ENCODE results near the gene DNAI2. TPM values are rescaled to one million over a fixed set of nuclear protein-coding genes. Genes with fewer than 3 reads are reported as not detected.
"Not testable (repeated sequence)": the region's sequence is repeated elsewhere in the genome, so short reads cannot be mapped to it uniquely, and the experiment has no call there.

The DNAI2 gene
- total and polyA plus RNA-seq, 2 donors, result 0.38 to 0.78 TPM

DNA sequence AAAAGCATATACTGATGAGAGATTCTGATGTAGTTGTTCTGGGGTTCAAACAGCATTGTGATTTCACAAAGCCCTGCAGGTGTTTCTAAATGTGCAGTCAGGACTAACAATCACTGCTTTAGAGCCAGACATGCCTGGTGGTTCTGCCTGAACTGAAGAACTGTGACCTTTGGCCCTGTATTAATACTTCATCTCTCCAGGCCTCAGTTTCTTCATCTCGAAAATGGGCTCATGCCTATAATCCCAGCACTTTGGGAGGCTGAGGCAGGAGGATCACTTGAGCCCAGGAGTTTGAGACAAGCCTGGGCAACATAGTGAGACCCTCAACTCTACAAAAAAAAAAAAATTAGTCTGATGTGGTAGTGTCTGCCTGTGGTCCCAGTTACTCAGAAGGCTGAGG is 3.9 kb downstream of the DNAI2 start:
- no peaks in the 10 kb centered on the region for H3K9me3 ChIP-seq (ENCODE audit: control insufficient read depth in 2 of 2, insufficient read depth in 1 of 2, low read length in 1 of 2)
- no peaks in the 10 kb centered on the region for H3K36me3 ChIP-seq (ENCODE audit: control insufficient read depth in 2 of 2, insufficient read depth in 2 of 2, low read length in 1 of 2)
- no peak overlapping the region for H3K4me3 ChIP-seq (ENCODE audit: low read length in 2 of 2)
- DNase-seq (ENCODE audit: low read depth in 6 of 9, low spot score in 9 of 9), result no peak
- peaks cover 17 to 37% of the 10 kb centered on the region in 2 donors for H3K4me1 ChIP-seq (ENCODE audit: control insufficient read depth in 2 of 2, insufficient read depth in 2 of 2, low read length in 2 of 2)
- no peak overlapping the region for H3K27ac ChIP-seq (ENCODE audit: low read depth in 1 of 2, low read length in 1 of 2)
- H3K27me3 ChIP-seq (ENCODE audit: control insufficient read depth in 2 of 2, insufficient read depth in 1 of 2, low read length in 1 of 2), result peaks cover 0 to 4% of the 10 kb centered on the region in 2 donors
- 97% methylated on average over 1 of the region's 1 CpG for WGBS

GRCh38 chr17:74279617-74280016 is 5.6 kb downstream of the DNAI2 start:
- not testable (repeated sequence) for H3K4me3 ChIP-seq (ENCODE audit: low read length in 2 of 2); H3K27me3 ChIP-seq (ENCODE audit: control insufficient read depth in 2 of 2, insufficient read depth in 1 of 2, low read length in 1 of 2)

GRCh38 chr17:74280093-74280513 is 6.1 kb downstream of the DNAI2 start:
- Histone ChIP-seq H3K27me3 (ENCODE audit: control insufficient read depth in 2 of 2, insufficient read depth in 1 of 2, low read length in 1 of 2) (peaks cover 0 to 5% of the 10 kb centered on the region in 2 donors), H3K9me3 (ENCODE audit: control insufficient read depth in 2 of 2, insufficient read depth in 1 of 2, low read length in 1 of 2) (no peaks in the 10 kb centered on the region), H3K36me3 (ENCODE audit: control insufficient read depth in 2 of 2, insufficient read depth in 2 of 2, low read length in 1 of 2) (no peaks in the 10 kb centered on the region), H3K4me3 (ENCODE audit: low read length in 2 of 2) (no peak overlapping the region), H3K4me1 (ENCODE audit: control insufficient read depth in 2 of 2, insufficient read depth in 2 of 2, low read length in 2 of 2) (peaks cover 7 to 32% of the 10 kb centered on the region in 2 donors), H3K27ac (ENCODE audit: low read depth in 1 of 2, low read length in 1 of 2) (no peak overlapping the region)
- WGBS, result 88% methylated on average over 9 of the region's 9 CpGs
- DNase-seq (ENCODE audit: low read depth in 6 of 9, low spot score in 9 of 9), result peak in 1 of 9 donors; percentile 51

More at GRCh38 chr17:74279617-74280016, 5.6 kb downstream of the DNAI2 start:
- H3K27ac ChIP-seq (ENCODE audit: low read depth in 1 of 2, low read length in 1 of 2); H3K9me3 ChIP-seq (ENCODE audit: control insufficient read depth in 2 of 2, insufficient read depth in 1 of 2, low read length in 1 of 2); DNase-seq (ENCODE audit: low read depth in 6 of 9, low spot score in 9 of 9); H3K36me3 ChIP-seq (ENCODE audit: control insufficient read depth in 2 of 2, insufficient read depth in 2 of 2, low read length in 1 of 2): not testable (repeated sequence)
- over 99% methylated on average over 7 of the region's 7 CpGs for WGBS
- H3K4me1 ChIP-seq (ENCODE audit: control insufficient read depth in 2 of 2, insufficient read depth in 2 of 2, low read length in 2 of 2), result peaks cover 7 to 32% of the 10 kb centered on the region in 2 donors

DNA sequence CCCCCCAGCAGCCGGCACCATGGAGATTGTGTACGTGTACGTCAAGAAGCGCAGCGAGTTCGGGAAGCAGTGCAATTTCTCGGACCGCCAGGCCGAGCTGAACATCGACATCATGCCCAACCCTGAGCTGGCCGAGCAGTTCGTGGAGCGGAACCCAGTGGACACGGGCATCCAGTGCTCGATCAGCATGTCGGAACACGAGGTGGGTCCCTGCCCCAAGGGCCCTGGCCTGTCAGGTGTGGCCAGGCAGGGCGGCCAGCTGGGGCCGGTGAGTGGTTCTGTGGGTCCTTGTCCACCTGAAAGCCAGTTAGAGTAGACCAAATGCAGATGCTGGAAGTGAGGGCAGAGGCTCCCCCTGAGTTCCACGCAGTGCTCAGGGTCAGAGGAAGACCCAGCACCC is 7.8 kb downstream of the DNAI2 start:
- peaks cover 0 to 7% of the 10 kb centered on the region in 2 donors for H3K27me3 ChIP-seq (ENCODE audit: control insufficient read depth in 2 of 2, insufficient read depth in 1 of 2, low read length in 1 of 2)
- H3K4me3 ChIP-seq (ENCODE audit: low read length in 2 of 2), result no peak overlapping the region
- H3K9me3 ChIP-seq (ENCODE audit: control insufficient read depth in 2 of 2, insufficient read depth in 1 of 2, low read length in 1 of 2), result no peaks in the 10 kb centered on the region
- peaks cover 4 to 20% of the 10 kb centered on the region in 2 donors for H3K4me1 ChIP-seq (ENCODE audit: control insufficient read depth in 2 of 2, insufficient read depth in 2 of 2, low read length in 2 of 2)
- WGBS, result 98% methylated on average over 20 of the region's 20 CpGs
- no peaks in the 10 kb centered on the region for H3K36me3 ChIP-seq (ENCODE audit: control insufficient read depth in 2 of 2, insufficient read depth in 2 of 2, low read length in 1 of 2)
- DNase-seq (ENCODE audit: low read depth in 6 of 9, low spot score in 9 of 9), result no peak
- no peak overlapping the region for H3K27ac ChIP-seq (ENCODE audit: low read depth in 1 of 2, low read length in 1 of 2)

DNA sequence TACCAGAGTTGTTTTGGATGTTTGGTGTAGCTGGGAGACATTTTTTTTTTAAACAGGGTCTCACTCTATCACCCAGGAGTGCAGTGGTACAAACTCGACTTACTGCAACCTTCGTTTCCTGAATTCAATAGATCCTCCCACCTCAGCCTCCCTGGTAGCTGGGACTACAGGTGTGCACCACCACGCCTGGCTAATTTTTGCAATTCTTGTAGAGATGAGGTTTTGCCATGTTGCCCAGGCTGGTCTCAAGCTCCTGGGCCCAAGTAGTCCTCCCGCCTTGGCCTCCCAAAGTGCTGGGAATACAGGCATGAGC is 8.2 kb downstream of the DNAI2 start:
- H3K27me3 ChIP-seq (ENCODE audit: control insufficient read depth in 2 of 2, insufficient read depth in 1 of 2, low read length in 1 of 2); H3K36me3 ChIP-seq (ENCODE audit: control insufficient read depth in 2 of 2, insufficient read depth in 2 of 2, low read length in 1 of 2); DNase-seq (ENCODE audit: low read depth in 6 of 9, low spot score in 9 of 9); H3K27ac ChIP-seq (ENCODE audit: low read depth in 1 of 2, low read length in 1 of 2); H3K9me3 ChIP-seq (ENCODE audit: control insufficient read depth in 2 of 2, insufficient read depth in 1 of 2, low read length in 1 of 2); H3K4me3 ChIP-seq (ENCODE audit: low read length in 2 of 2): not testable (repeated sequence)
- WGBS, result 95% methylated on average over 4 of the region's 4 CpGs
- peaks cover 4 to 20% of the 10 kb centered on the region in 2 donors for H3K4me1 ChIP-seq (ENCODE audit: control insufficient read depth in 2 of 2, insufficient read depth in 2 of 2, low read length in 2 of 2)

- WGBS, result 31% methylated on average over 9 of the region's 9 CpGs
- DNase-seq (ENCODE audit: low read depth in 6 of 9, low spot score in 9 of 9), result no peak
Observed at GRCh38 chr17:74282587-74283370, 8.7 kb downstream of the DNAI2 start.

DNA sequence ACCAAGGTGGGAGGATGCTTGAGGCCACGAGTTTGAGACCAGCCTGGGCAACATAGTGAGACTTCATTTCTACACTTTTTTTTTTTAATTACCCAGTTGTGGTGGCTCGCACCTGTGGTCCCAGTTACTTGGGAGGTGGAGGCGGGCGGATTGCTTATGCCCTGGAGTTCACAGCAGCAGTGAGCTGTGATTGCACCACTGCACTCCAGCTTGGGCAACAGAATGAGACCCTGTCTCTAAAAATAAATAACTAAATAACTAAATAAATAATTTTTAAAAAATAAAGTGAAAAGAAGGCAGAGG is 9.3 kb downstream of the DNAI2 start:
- Histone ChIP-seq H3K36me3 (ENCODE audit: control insufficient read depth in 2 of 2, insufficient read depth in 2 of 2, low read length in 1 of 2) (no peaks in the 10 kb centered on the region), H3K4me1 (ENCODE audit: control insufficient read depth in 2 of 2, insufficient read depth in 2 of 2, low read length in 2 of 2) (peaks cover 4 to 15% of the 10 kb centered on the region in 2 donors), H3K9me3 (ENCODE audit: control insufficient read depth in 2 of 2, insufficient read depth in 1 of 2, low read length in 1 of 2) (no peaks in the 10 kb centered on the region), H3K27me3 (ENCODE audit: control insufficient read depth in 2 of 2, insufficient read depth in 1 of 2, low read length in 1 of 2) (peaks cover 0 to 7% of the 10 kb centered on the region in 2 donors), H3K27ac (ENCODE audit: low read depth in 1 of 2, low read length in 1 of 2) (no peak overlapping the region), H3K4me3 (ENCODE audit: low read length in 2 of 2) (no peak overlapping the region)
- 73% methylated on average over 4 of the region's 4 CpGs for WGBS
- DNase-seq (ENCODE audit: low read depth in 6 of 9, low spot score in 9 of 9), result no peak

More at GRCh38 chr17:74282587-74283370, 8.7 kb downstream of the DNAI2 start:
- no peaks in the 10 kb centered on the region for H3K36me3 ChIP-seq (ENCODE audit: control insufficient read depth in 2 of 2, insufficient read depth in 2 of 2, low read length in 1 of 2)
- peaks cover 4 to 15% of the 10 kb centered on the region in 2 donors for H3K4me1 ChIP-seq (ENCODE audit: control insufficient read depth in 2 of 2, insufficient read depth in 2 of 2, low read length in 2 of 2)
- H3K27me3 ChIP-seq (ENCODE audit: control insufficient read depth in 2 of 2, insufficient read depth in 1 of 2, low read length in 1 of 2), result peaks cover 0 to 7% of the 10 kb centered on the region in 2 donors
- no peak overlapping the region for H3K27ac ChIP-seq (ENCODE audit: low read depth in 1 of 2, low read length in 1 of 2)
- H3K4me3 ChIP-seq (ENCODE audit: low read length in 2 of 2), result no peak overlapping the region
- H3K9me3 ChIP-seq (ENCODE audit: control insufficient read depth in 2 of 2, insufficient read depth in 1 of 2, low read length in 1 of 2), result no peaks in the 10 kb centered on the region

GRCh38 chr17:74287031-74287602 is 13.1 kb downstream of the DNAI2 start:
- H3K27ac ChIP-seq (ENCODE audit: low read depth in 1 of 2, low read length in 1 of 2), result no peak overlapping the region
- peaks cover 4 to 15% of the 10 kb centered on the region in 2 donors for H3K4me1 ChIP-seq (ENCODE audit: control insufficient read depth in 2 of 2, insufficient read depth in 2 of 2, low read length in 2 of 2)
- H3K36me3 ChIP-seq (ENCODE audit: control insufficient read depth in 2 of 2, insufficient read depth in 2 of 2, low read length in 1 of 2), result no peaks in the 10 kb centered on the region
- 94% methylated on average over 14 of the region's 14 CpGs for WGBS
- peaks cover 0 to 7% of the 10 kb centered on the region in 2 donors for H3K27me3 ChIP-seq (ENCODE audit: control insufficient read depth in 2 of 2, insufficient read depth in 1 of 2, low read length in 1 of 2)
- DNase-seq (ENCODE audit: low read depth in 6 of 9, low spot score in 9 of 9), result no peak
- H3K4me3 ChIP-seq (ENCODE audit: low read length in 2 of 2), result no peak overlapping the region
- H3K9me3 ChIP-seq (ENCODE audit: control insufficient read depth in 2 of 2, insufficient read depth in 1 of 2, low read length in 1 of 2), result no peaks in the 10 kb centered on the region

DNA sequence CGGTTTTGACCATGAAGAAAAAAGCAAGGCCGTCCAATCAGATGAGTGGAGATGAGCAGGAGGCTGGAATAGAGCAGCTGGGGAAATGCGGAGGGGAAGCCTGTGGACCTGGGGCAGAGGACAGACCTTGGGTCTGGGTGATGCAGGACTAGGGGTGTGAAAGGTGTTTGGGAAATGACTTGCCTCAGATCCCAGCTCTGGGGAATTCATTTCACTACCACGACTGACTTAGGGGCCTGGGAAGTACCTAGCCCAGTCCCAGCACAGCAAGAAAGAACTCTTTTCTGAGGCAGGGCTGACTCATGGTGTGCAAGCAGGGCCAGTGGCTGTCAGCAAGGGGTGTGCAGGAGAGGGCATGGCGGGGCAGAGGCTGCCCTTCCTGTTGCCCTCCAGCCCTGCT is 14.8 kb downstream of the DNAI2 start:
- DNase-seq (ENCODE audit: low read depth in 6 of 9, low spot score in 9 of 9), result no peak
- peaks cover 0 to 7% of the 10 kb centered on the region in 2 donors for H3K27me3 ChIP-seq (ENCODE audit: control insufficient read depth in 2 of 2, insufficient read depth in 1 of 2, low read length in 1 of 2)
- WGBS, result 92% methylated on average over 5 of the region's 5 CpGs
- no peak overlapping the region for H3K4me3 ChIP-seq (ENCODE audit: low read length in 2 of 2)
- H3K27ac ChIP-seq (ENCODE audit: low read depth in 1 of 2, low read length in 1 of 2), result no peak overlapping the region
- peaks cover 4 to 9% of the 10 kb centered on the region in 2 donors for H3K4me1 ChIP-seq (ENCODE audit: control insufficient read depth in 2 of 2, insufficient read depth in 2 of 2, low read length in 2 of 2)
- no peaks in the 10 kb centered on the region for H3K36me3 ChIP-seq (ENCODE audit: control insufficient read depth in 2 of 2, insufficient read depth in 2 of 2, low read length in 1 of 2)
- no peaks in the 10 kb centered on the region for H3K9me3 ChIP-seq (ENCODE audit: control insufficient read depth in 2 of 2, insufficient read depth in 1 of 2, low read length in 1 of 2)
